ENCODE data around the gene CLTA.
A peak's percentile ranks its signal among the peaks of the same experiment; 100 is the strongest.
"Not testable (repeated sequence)": the region's sequence is repeated elsewhere in the genome, so short reads cannot be mapped to it uniquely, and the experiment has no call there.

The CLTA gene

GRCh38 chr9:36248061-36248460 is 57.3 kb downstream of the CLTA start:
- intact Hi-C loops (cut with micrococcal nuclease): loop anchor here (1.0 to 10.0 kb wide), 3 partner anchors 81 to 307 kb away; no protein-coding TSS in a partner anchor
- Mint-ChIP-seq H3K36me3 (ENCODE audit: low read depth) (peaks cover 53% of the 10 kb centered on the region), H3K4me3 (peak overlapping the region; percentile 32), H3K4me1 (ENCODE audit: low read depth) (peaks cover 25% of the 10 kb centered on the region)
- H3K9me3 Mint-ChIP-seq, H3K27ac Mint-ChIP-seq, H3K27me3 Mint-ChIP-seq: not testable (repeated sequence)

- no peaks in the 10 kb centered on the region for H3K9me3 Mint-ChIP-seq
- intact Hi-C loops (cut with micrococcal nuclease): loop anchor here (5.0 to 10.0 kb wide), 2 partner anchors 148 to 306 kb away; no protein-coding TSS in a partner anchor
- no peak overlapping the region for H3K4me3 Mint-ChIP-seq
- H3K27me3 Mint-ChIP-seq: no peaks in the 10 kb centered on the region
- peak overlapping the region; percentile 55 for H3K27ac Mint-ChIP-seq
- peaks cover 25% of the 10 kb centered on the region for H3K4me1 Mint-ChIP-seq (ENCODE audit: low read depth)
- H3K36me3 Mint-ChIP-seq (ENCODE audit: low read depth): peaks cover 41% of the 10 kb centered on the region
Observed at GRCh38 chr9:36249189-36249588, 58.5 kb downstream of the CLTA start.

- Mint-ChIP-seq H3K27ac (peak overlapping the region; percentile 55), H3K4me3 (no peak overlapping the region), H3K4me1 (ENCODE audit: low read depth) (peaks cover 25% of the 10 kb centered on the region), H3K9me3 (no peaks in the 10 kb centered on the region), H3K36me3 (ENCODE audit: low read depth) (peaks cover 32% of the 10 kb centered on the region), H3K27me3 (no peaks in the 10 kb centered on the region)
- intact Hi-C loops (cut with micrococcal nuclease): no loop called here
Observed at GRCh38 chr9:36250079-36250478, 59.4 kb downstream of the CLTA start.

- H3K4me3 Mint-ChIP-seq: no peak overlapping the region
- no peaks in the 10 kb centered on the region for H3K9me3 Mint-ChIP-seq
- no peaks in the 10 kb centered on the region for H3K27me3 Mint-ChIP-seq
- peaks cover 25% of the 10 kb centered on the region for H3K4me1 Mint-ChIP-seq (ENCODE audit: low read depth)
- peaks cover 21% of the 10 kb centered on the region for H3K36me3 Mint-ChIP-seq (ENCODE audit: low read depth)
- intact Hi-C loops (cut with micrococcal nuclease): no loop called here
- H3K27ac Mint-ChIP-seq: no peak overlapping the region
Observed at GRCh38 chr9:36251428-36251827, 60.7 kb downstream of the CLTA start.

- Mint-ChIP-seq H3K4me1 (ENCODE audit: low read depth) (peaks cover 15% of the 10 kb centered on the region), H3K4me3 (peak within 1 kb of the TSS; percentile 92), H3K9me3 (no peaks in the 10 kb centered on the region), H3K36me3 (ENCODE audit: low read depth) (peaks cover 6% of the 10 kb centered on the region), H3K27ac (peak within 1 kb of the TSS; percentile 96), H3K27me3 (no peaks in the 10 kb centered on the region)
- intact Hi-C loops (cut with micrococcal nuclease): loop anchor here (5.0 kb wide), 1 partner anchor 66 kb away; the partner anchor contains the start of gene CLTA
Observed at GRCh38 chr9:36258208-36258995, 67.7 kb downstream of the CLTA start, which contains the start of gene GNE. Gene GNE (minus strand): TSS chr9:36258448. CDS start chr9:36249355, 9,093 bp downstream.

GRCh38 chr9:36258996-36259533 is 68.3 kb downstream of the CLTA start:
- H3K4me3 Mint-ChIP-seq: peak overlapping the region; percentile 92
- H3K4me1 Mint-ChIP-seq (ENCODE audit: low read depth): peaks cover 15% of the 10 kb centered on the region
- peaks cover 6% of the 10 kb centered on the region for H3K36me3 Mint-ChIP-seq (ENCODE audit: low read depth)
- no peaks in the 10 kb centered on the region for H3K9me3 Mint-ChIP-seq
- intact Hi-C loops (cut with micrococcal nuclease): loop anchor here (5.0 kb wide), 1 partner anchor 67 kb away; the partner anchor contains the start of gene CLTA
- H3K27ac Mint-ChIP-seq: peak overlapping the region; percentile 96
- H3K27me3 Mint-ChIP-seq: no peaks in the 10 kb centered on the region

Measured in dendritic cell treated with granulocyte-macrophage colony-stimulating factor and Interleukin-4, amounts not matched to agents 40 ng/mL and 50 ng/mL, for 4 days (primary cell).